Calu3 (cell line): ENCODE measurements around the gene METTL27. TPM values are rescaled to one million over a fixed set of nuclear protein-coding genes. Genes with fewer than 3 reads are reported as not detected.
"Not testable (repeated sequence)": the region's sequence is repeated elsewhere in the genome, so short reads cannot be mapped to it uniquely, and the experiment has no call there.

Experiments
- BruUV-seq: library from RNA; stranded (reverse); fragments of 400-500 nt; replicated peaks from 2 replicates; lab custom pipeline; 2021; lab: Mats Ljungman, UMichigan
- CTCF ChIA-PET: fragments of 300-600 bp; sonication (Branson Sonifier 250); formaldehyde crosslinking; loops from one replicate; lab custom pipeline; 2022; ENCODE audit warnings: antibody characterized with exemption; lab: Charles Lee
- DNase-seq: peaks from one replicate; pipeline ENCODE4 v3.0.0; 2022
- H3K27ac Mint-ChIP-seq: one replicate; pipeline ENCODE4 v1.8.0; 2022; ENCODE audit warnings: mixed read lengths; ENCODE audit not compliant: unreplicated experiment
- H3K27me3 Mint-ChIP-seq: one replicate; pipeline ENCODE4 v1.8.0; 2022; ENCODE audit warnings: mixed read lengths; ENCODE audit not compliant: unreplicated experiment
- H3K36me3 Mint-ChIP-seq: one replicate; pipeline ENCODE4 v1.8.0; 2022; ENCODE audit warnings: mild to moderate bottlenecking, moderate library complexity, mixed read lengths; ENCODE audit not compliant: insufficient read depth, unreplicated experiment
- H3K4me1 Mint-ChIP-seq: one replicate; pipeline ENCODE4 v1.8.0; 2022; ENCODE audit warnings: mild to moderate bottlenecking, low read depth, mixed read lengths; ENCODE audit not compliant: unreplicated experiment
- H3K4me3 Mint-ChIP-seq: one replicate; pipeline ENCODE4 v1.8.0; 2022; ENCODE audit warnings: mild to moderate bottlenecking, low read depth, moderate library complexity, mixed read lengths; ENCODE audit not compliant: unreplicated experiment
- H3K9me3 Mint-ChIP-seq: one replicate; pipeline ENCODE4 v1.8.0; 2022; ENCODE audit warnings: low read depth, mixed read lengths; ENCODE audit not compliant: unreplicated experiment
- intact Hi-C: fragments of 100-400 bp; cut with micrococcal nuclease; formaldehyde crosslinking; loops from one replicate; pipeline ENCODE4 v1.10.0; 2022; ENCODE audit not compliant: unreplicated experiment
- total RNA-seq: library from RNA; stranded (reverse); gene quantifications from 2 replicates; pipeline ENCODE4 v1.2.3, GENCODE V29; 2022
- TF ChIP-seq, protein P1 (sequence below): fragments of 200-600 bp; IDR thresholded peaks from one replicate; pipeline ENCODE4 v1.8.0; 2022; ENCODE audit warnings: antibody characterized with exemption; ENCODE audit not compliant: unreplicated experiment

Gene METTL27
- total RNA-seq, 1 experiment from 2014 or later, result 14.3 TPM

DNA sequence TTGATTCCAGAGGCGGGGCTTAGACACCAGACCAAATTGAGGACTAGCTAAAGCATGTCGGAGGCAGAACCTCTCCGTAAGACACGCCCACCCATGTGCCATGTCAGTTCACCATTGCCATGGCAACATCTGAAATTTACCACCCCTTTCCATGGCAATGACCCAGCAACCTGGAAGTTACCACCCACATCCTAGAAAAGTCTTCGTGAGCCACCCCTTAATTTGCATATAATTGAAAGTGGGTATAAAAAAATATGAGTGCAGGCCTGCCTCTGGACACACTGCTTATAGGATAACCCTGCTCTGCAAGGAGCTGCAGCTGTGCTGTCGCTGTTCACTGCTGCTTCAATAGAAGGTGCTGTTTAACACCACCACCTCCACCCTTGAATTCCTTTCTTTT lies 46.6 kb upstream of the METTL27 start:
- Mint-ChIP-seq H3K27me3 (peaks cover 64% of the 10 kb centered on the region), H3K27ac (no peak overlapping the region), H3K4me1 (no peaks in the 10 kb centered on the region), H3K36me3 (no peaks in the 10 kb centered on the region), H3K4me3 (no peak overlapping the region), H3K9me3 (no peaks in the 10 kb centered on the region)
- intact Hi-C loops, result no loop called here
- DNase-seq, result no peak
- no TSS peak for BruUV-seq
- CTCF ChIA-PET, result no interaction called here
- TF ChIP-seq, protein P1, sequence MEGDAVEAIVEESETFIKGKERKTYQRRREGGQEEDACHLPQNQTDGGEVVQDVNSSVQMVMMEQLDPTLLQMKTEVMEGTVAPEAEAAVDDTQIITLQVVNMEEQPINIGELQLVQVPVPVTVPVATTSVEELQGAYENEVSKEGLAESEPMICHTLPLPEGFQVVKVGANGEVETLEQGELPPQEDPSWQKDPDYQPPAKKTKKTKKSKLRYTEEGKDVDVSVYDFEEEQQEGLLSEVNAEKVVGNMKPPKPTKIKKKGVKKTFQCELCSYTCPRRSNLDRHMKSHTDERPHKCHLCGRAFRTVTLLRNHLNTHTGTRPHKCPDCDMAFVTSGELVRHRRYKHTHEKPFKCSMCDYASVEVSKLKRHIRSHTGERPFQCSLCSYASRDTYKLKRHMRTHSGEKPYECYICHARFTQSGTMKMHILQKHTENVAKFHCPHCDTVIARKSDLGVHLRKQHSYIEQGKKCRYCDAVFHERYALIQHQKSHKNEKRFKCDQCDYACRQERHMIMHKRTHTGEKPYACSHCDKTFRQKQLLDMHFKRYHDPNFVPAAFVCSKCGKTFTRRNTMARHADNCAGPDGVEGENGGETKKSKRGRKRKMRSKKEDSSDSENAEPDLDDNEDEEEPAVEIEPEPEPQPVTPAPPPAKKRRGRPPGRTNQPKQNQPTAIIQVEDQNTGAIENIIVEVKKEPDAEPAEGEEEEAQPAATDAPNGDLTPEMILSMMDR, result no peak

DNA sequence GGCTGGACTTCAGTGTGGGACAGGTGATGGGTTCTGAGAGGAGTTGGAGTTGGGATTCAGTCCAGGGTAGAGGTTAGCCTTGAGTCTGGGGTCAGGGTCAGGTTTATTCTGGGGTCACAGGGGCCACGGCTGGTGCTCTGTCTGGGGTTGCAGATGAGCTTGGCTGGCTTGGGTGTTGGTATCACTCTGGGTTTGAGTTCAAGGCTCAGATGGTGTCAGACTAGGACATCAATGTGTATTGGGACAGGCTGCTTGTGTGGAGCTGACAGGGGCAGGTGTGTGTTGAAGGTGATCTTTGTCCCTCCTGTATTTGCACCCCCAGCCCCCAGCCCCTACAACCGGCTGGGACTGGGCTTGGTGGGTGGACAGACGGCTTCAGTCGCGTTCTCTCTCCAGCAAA lies 45.4 kb upstream of the METTL27 start:
- DNase-seq, result no peak
- Mint-ChIP-seq H3K36me3 (no peaks in the 10 kb centered on the region), H3K27me3 (peaks cover 57% of the 10 kb centered on the region), H3K4me3 (no peak overlapping the region), H3K27ac (no peak overlapping the region), H3K4me1 (no peaks in the 10 kb centered on the region), H3K9me3 (no peaks in the 10 kb centered on the region)
- no TSS peak for BruUV-seq
- TF ChIP-seq, protein P1, result no peak
- CTCF ChIA-PET, result interaction anchor here (0.6 kb wide), 1 partner anchor 16 kb away, joined by 3 read pairs; no protein-coding TSS in a partner anchor
- intact Hi-C loops, result no loop called here

DNA sequence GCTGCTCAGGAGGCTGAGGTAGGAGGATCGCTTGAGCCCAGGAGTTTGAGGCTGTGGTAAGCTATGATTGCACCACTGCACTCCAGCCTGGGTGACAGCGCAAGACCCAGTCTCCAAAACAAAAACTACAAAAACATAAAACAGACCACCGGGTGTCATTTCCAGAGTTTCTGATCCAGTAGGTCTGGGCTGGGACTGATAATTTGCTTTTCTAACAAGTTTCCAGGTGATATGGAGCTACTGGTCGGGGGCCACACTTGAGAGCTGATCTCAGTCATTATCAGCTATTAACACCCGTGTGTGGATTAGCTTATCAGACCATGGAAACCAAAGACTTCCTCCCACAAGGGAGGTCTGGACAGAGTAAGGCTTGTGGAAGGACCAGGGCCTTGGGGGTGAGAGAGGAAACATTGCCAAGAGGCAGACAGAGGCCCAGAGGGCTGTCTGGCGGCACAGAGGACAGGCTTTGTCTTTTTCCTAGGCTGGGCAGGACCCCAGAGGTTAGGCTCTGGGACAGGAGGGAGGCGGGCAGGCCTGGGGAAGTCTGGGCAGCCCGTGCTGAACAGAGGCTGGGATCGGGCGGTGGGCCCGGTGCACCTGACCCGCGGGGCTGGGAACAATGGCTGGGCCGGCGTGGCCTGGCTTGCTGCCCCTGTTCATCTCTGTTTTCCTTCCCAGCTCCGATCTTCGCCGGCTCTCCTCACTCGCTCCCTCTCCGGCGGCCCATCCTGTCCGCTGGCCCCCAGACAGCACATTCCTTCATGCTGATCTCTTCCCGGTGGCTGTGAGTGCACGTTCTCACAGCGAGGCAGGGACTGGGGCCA lies 43.9 kb upstream of the METTL27 start:
- Mint-ChIP-seq H3K27ac (no peak overlapping the region), H3K9me3 (no peaks in the 10 kb centered on the region), H3K4me1 (no peaks in the 10 kb centered on the region), H3K4me3 (no peak overlapping the region), H3K36me3 (no peaks in the 10 kb centered on the region), H3K27me3 (peaks cover 44% of the 10 kb centered on the region)
- TF ChIP-seq, protein P1, result no peak
- intact Hi-C loops, result no loop called here
- CTCF ChIA-PET, result no interaction called here
- DNase-seq, result no peak
- no TSS peak for BruUV-seq

DNA sequence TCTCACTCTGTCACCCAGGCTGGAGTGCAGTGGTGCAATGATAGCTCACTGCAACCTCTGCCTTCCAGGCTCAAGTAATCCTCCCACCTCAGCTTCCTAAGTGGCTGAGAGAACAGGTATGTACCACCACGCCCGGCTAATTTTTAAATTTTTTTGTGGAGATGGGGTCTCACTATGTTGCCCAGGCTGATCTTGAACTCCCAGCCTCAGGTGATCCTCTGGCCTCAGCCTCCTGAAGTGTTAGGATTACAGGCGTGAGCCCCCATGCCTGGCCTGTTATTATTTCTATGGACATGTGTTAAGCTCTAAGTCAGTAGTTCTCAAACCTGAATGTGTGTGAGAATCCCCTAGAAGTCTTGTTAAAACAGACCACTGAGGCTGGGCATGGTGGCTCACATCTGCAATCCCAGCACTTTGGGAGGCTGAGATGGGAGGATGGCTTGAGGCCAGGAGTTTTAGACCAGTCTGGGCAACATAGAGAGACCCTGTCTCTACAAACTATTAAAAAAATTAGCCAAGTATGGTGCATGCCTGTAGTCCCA lies 43.2 kb upstream of the METTL27 start:
- H3K27me3 Mint-ChIP-seq, result peaks cover 48% of the 10 kb centered on the region
- BruUV-seq, result no TSS peak

DNA sequence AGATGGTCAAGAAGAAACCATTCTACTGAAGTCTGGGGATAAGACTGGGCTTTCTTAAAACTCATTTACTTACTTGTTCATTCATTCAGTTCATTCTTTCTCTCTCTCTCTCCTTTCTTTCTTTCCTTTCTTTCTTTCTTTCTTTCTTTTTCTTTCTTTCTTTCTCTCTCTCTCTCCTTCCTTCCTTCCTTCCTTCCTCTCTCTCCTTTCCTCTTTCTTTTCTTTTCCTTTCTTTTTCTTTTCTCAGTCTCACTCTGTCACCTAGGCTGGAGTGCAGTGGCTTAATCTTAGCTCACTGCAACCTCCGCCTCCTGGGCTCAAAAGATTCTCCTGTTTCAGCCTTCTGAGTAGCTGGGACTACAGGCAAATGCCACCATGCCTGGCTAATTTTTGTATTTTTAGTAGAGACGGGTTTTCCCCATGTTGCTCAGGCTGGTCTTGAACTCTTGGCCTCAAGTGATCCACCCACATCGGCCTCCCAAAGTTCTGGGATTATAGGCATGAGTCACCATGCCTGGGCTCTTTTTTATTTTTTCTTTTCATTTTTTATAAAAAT lies 42.6 kb upstream of the METTL27 start:
- H3K4me1 Mint-ChIP-seq, H3K27ac Mint-ChIP-seq, BruUV-seq, H3K36me3 Mint-ChIP-seq, CTCF ChIA-PET, H3K9me3 Mint-ChIP-seq, intact Hi-C loops, H3K4me3 Mint-ChIP-seq, DNase-seq: not testable (repeated sequence)
- peaks cover 54% of the 10 kb centered on the region for H3K27me3 Mint-ChIP-seq

More for the DNA sequence above, 43.2 kb upstream of the METTL27 start:
- CTCF ChIA-PET, result no interaction called here
- Mint-ChIP-seq H3K9me3 (no peaks in the 10 kb centered on the region), H3K27ac (no peak overlapping the region), H3K4me3 (no peak overlapping the region), H3K4me1 (no peaks in the 10 kb centered on the region), H3K36me3 (no peaks in the 10 kb centered on the region)
- DNase-seq, result no peak
- intact Hi-C loops, result no loop called here
- TF ChIP-seq, protein P1, result no peak
